GM19328 (cell line): ENCODE data around the gene DRD2.

Source experiments
- ATAC-seq: cut with Tn5 transposase; IDR thresholded peaks from one replicate; pipeline ENCODE4 v1.9.1; 2021; ENCODE audit warnings: mild to moderate bottlenecking, moderate library complexity; ENCODE audit not compliant: unreplicated experiment

DRD2 gene

DNA sequence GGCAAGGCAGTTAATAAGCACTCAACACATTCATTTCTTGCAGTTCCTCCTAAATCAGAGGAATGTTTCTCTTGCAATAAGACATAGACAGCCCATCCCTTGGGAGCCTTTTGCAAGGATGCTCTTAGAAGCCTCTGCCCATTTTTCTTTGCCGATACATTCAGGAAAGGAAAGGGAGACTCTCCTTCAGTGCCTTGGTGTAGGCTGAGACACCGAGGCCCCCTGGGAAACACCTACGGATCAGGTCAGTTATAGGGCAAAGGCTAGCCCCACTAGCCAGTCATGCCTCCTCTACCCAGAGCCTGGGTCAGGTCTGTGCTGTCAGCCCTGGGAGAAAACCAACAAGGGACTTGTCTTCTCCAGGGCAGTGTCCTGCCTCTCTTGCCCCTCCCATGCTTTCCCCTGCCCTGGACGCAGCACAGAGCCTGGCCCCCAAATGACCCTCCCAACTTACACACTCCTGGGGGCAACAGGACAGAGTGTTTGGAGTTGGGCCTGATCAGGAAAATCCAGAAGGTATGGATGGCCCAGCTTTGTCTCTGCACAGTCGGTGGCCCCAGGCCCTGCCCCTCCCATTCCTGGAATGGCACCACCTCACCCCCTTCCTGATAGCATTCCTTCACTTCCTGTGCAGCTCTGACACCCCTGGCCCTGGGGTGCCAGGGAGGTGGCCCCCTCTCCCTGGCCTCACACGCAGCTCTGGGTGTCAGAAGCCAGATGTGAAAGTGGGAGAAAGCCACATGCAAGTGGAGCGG, 69.3 kb downstream of the DRD2 start:
- ATAC-seq: no peak

DNA sequence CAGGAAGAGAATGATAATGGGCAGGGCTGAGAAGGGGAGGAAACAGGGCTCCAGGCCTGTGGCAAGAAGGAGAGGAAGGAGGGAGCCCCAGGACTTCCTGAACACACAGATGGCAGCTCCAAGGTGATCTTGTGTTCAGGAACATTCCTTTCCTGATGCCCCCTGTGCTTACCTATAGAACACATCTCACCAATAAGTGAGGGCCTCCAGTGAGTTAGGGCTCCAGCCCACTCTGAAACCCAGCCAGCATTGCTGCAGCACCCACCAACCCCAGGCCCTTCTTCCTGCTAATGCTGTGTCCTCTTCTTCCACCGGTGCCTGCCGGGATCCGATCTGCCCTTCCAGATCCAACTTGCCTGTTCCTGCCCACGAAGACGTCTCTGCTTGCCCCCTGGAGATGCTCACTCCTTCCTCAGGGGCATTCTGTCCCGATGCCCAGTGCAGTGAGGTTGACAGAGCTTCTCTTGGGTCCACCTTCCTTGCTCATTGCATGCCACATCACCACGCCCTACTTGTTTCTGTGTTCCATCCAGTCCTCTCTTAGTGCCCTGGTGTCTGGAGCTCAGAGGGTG, 70.3 kb downstream of the DRD2 start:
- no peak for ATAC-seq

DNA sequence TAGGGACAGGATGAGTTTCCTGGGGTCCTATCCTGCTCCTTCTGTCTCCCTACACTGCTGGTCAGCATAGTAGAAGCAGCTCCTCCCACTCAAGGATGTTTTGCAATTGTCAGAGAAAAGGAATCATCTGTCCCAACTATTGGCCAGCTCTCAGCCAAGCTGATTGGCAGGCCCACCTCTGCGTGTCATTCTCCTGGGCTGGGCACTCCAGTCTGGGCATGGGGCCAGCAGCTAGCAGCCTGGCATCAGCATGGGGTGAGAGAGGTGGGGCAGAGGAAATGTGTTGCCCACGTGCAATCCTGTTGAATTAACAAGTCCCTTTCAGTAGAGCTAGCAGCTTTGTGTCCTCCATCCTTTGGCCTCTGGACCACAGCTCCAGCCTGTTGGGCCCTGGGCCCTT, 73.5 kb downstream of the DRD2 start:
- no peak for ATAC-seq

DNA sequence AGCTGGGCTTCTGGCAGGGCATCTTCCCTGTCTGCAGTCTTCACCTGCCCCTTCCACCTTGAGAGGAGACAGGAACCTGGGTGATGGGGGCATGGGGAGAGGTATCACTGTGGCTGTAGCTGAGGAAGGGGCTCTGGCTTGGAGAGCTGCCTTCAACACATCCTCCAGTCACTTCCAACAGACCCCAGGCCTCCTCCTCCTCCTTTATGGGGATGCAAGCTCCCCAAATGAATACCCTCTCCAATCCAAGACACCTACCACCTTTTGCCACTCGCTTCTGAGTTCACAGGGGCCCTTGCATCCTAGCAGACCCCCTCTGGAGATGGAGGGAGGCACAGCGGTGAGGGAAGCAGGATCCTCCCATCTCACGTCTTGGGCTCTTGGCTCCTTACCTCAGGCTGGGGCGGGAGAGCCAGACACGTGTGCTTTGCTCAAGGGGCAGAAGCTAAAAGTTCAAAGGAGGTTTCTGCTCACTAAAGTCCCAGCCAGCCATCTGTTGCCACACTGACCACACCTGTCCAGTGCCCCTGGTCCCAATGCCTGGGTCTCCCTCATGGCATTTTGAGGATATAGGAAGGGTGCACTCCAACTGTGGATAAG, 74.5 kb downstream of the DRD2 start:
- no peak for ATAC-seq

DNA sequence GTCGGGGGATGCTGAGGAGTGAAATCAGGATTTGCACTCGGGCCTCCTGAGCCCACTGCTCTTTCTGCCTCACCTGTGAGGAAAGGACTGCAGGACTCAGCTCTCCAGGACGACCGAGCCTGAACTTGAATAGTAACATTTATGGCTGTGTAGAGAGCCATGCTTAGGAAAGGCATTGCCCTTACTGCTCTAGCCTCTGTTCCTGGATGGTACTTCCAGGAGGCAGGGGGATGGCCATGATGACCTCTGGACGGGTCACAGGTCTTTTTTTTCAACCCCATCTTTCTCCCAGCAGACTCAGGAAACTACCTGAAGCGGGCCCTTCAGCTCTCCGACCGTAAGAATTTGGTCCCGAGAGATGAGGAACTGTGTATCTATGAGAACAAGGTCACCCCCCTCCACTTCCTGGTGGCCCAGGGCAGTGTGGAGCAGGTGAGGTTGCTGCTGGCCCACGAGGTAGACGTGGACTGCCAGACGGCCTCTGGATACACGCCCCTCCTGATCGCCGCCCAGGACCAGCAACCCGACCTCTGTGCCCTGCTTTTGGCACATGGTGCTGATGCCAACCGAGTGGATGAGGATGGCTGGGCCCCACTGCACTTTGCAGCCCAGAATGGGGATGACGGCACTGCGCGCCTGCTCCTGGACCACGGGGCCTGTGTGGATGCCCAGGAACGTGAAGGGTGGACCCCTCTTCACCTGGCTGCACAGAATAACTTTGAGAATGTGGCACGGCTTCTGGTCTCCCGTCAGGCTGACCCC, 76.3 kb downstream of the DRD2 start:
- no peak for ATAC-seq

DNA sequence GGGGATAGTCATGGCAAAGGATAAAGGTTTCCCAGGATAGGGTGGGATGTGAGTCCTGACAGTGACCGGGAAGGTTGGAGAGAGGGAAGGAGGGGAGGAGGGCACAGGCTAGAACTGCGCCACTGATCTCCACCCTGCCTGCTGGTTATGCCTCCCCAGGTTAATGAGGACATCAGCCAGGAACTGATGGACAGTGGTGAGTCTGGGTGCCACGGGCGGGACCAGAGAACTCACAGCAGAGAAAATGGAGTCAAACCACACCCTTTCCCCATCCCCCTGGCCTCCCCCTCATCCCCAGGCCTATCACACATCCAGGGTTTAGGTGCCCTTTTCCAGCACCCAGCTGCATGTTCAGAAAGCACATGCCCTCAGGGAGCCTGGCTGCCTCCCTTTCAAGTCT, 77.4 kb downstream of the DRD2 start:
- ATAC-seq: no peak

DNA sequence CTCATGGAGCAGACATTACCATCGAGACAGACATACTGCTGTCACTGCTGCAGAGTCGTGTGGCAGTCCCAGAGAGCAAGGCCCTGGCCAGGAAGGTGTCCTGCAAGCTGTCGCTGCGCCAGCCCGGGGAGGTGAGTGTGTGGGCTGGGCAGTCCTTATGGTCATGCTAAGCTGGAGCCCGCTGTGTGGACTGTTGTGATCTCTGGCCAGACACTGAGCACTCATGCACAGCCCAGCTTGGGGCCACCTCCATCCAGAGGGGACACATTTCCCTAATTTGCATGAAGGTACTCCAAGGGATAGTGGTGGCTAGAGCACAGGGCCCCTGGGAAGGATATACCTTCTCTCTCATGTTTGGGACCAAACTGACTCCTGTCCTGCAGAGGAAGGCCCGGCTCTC, 78.0 kb downstream of the DRD2 start:
- no peak for ATAC-seq

DNA sequence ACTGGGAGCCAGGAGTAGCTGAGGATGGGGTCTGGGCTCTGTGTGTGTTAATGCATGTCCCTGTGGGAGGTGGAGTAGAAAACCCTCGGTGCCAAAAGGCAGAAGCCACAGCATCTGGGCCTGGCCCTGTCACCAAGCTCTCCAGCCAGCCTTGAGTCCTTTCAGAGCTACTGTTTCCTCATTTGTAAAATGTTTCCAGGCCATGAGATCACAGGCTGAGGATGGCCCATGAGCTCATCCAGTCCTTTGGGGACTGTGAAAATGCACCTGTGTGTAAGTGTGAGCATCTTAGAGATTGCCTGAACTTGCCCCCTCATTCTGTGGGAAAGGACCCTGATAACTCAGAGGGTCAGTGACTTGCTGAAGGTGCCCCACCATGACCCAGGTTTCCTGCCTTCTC, 78.5 kb downstream of the DRD2 start:
- ATAC-seq: no peak

DNA sequence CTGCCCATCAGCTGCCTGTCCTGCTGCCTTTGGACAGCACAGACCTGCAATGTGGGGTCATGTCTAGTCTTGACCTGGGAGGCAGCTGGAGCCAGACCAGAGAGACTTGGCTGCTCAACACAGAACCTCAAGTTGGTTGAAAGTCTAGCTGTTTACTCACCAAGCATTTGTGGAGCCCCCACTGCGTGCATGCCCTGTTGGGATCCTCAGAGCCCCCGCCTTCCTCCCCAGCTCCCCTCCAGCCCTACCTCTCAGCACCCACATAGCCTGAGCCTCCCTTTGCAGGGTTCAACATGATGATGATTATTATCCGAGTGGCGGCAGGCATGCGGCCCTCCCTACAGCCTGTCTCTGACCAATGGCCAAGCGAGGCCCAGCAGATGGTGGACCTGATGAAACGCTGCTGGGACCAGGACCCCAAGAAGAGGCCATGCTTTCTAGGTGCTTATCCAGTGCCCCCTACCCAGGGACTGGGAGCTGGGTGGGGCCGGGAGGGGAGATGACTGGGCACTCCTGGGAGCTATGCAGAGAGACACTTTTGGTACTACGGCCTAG, 79.3 kb downstream of the DRD2 start:
- ATAC-seq: no peak

DNA sequence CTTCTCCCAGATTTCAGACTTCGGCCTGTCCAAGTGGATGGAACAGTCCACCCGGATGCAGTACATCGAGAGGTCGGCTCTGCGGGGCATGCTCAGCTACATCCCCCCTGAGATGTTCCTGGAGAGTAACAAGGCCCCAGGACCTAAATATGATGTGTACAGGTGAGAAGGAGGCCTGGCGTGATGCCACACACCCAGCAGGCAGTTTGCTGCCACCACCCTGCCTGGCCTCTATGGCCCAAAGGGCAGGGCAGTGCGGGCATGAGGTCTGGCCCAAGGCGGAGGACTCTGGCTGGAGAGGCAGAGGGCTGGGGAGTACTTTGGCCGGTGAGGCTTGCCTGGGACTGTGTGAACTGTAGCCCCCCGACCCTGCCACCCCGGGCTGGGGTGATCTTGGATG, 80.3 kb downstream of the DRD2 start:
- no peak for ATAC-seq

DNA sequence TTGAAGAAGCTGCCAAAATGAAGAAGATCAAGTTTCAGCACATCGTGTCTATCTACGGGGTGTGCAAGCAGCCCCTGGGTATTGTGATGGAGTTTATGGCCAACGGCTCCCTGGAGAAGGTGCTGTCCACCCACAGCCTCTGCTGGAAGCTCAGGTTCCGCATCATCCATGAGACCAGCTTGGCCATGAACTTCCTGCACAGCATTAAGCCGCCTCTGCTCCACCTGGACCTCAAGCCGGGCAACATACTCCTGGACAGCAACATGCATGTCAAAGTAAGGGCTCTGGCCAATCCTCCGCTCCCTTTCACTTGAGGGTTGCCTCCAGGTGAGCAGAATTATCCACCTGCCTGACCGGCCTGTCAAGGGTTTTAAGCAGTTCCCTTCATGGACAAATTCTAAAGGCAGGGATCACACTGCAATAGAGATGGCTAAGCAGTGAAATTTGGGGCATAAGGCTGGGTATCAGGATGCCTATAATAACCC, 81.7 kb downstream of the DRD2 start:
- no peak for ATAC-seq

DNA sequence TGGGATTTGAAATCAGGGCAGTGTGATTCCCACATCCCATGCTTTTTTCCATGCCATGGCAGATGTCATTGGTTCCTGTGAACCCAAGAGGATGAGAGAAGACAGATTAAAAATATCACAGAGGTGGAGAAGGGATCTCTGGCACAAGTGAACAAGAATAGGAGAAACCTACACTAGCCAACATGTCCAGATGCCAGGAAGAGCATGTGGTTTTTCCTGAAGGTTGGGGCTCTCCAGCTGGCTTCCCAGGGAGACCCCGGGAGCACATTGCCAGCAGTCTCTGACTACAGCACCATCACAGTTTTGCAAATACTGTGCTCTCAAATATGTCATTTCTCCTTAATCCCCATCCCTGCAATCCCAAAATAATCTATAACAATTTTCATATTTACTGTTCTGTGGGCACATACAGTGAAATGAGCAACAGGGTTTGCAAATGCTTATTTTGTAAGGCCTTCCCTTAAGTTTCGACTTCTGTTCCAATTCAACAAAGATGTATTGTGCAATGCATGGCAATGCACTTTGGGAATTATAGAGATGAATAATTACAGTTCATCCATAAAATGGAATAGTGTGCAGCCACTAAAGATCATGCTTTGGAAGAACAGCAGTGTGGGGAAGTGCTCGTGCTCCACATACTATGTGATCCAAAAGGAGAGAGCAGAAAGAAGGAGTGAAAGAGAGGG, 82.8 kb downstream of the DRD2 start:
- no peak for ATAC-seq

DNA sequence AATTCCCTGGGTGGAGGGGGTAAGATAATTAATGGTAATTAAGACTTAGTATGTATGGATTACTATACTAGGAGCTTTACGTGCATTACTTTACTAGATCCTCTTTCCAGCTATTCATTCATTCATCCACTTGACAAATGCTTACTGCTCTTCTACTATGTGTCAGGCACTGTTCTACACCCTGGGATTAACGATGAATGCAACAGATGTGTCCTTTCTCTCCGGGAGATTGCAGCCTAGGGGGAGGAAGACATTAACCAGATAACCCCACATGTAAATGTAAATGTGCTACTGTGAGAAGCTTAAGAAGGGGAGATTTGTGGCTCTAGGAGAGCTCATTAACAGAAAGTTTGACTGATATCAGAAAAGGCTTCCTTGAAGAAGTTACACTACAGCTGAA, 85.9 kb downstream of the DRD2 start:
- ATAC-seq: no peak

DNA sequence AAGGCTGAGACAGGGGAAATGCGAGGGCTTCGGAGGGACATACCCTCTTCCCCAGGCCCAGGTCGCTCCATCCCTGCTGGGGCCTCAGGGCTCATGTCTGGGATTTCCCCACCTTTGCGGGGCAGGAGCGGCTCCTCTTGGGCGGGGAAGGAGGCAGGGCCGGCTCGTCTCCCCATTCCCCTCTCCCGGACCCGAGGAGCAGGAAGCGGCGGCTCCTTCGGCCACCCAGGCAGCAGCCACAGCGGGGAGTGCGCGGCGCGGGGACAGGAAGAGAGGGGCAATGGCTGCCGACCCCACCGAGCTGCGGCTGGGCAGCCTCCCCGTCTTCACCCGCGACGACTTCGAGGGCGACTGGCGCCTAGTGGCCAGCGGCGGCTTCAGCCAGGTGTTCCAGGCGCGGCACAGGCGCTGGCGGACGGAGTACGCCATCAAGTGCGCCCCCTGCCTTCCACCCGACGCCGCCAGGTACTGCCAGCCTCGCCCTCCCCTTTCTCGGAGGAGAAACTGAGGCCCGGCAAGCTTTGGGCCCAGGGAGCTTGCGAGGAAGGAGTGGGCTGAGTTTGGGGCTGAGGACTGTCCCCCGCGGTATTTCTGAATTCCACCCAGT, 87.5 kb downstream of the DRD2 start, which contains the start of gene ANKK1:
TSS of gene ANKK1 (plus strand) at position 175 of the 607 bp plus-strand sequence. CDS start at position 281, 106 bp downstream.
- no peak for ATAC-seq

DNA sequence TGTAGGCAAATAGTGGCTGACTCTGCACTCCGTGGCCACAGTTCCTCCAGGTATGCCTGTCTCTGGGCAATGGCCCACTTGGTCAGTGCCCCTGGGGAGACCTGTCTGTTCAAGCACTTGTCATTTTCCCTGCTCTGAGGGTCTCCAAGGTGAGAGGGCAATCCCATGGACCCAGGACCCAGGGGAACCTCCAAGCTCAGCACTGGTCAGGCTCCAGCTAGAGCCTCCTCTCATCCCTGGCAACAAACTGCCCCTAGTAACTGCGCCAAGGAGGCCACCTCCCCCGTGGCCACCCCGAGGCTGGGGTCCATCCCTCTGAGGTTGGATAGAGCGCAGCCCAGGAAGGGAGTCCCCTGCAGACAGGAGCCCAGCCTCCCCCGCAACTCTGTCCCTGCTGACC, 88.3 kb downstream of the DRD2 start:
- no peak for ATAC-seq

DNA sequence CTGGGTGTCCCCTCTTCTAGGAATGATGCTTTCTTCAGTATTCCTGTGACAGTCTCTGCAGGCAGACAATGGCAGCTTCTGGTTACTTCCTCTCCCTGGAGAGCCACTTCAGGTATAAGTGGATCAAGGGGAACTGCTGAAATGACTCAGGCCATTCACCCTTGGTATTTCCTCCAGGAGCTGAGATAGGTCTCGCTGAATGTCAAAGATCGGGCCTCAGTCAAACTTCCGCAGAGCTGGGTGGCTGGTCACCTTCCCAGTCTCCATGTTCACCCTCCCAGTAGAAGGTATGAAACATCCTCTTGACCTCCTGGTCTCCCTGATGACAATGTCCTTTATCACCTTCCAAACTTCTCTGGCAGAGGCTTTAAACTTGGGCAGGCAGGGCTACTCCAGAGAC, 89.4 kb downstream of the DRD2 start:
- ATAC-seq: no peak

DNA sequence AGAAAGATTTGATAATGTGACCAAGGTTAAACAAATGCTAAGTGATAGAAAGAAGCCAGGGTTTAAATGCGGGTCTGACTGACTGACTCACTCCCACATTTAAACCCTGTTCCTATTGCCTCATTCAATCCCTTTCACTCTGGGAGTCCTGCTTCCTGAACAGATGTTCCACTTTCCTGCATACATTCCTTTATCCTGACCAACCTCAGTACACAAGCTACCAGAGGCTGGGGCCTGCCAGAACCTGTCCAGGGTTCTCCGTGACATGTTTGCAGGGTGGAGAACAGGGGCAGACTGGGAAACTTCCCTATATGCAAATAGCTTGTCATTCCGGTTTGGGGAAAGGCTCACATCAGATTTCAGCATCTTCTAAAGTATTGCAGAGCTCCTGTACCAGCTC, 90.6 kb downstream of the DRD2 start:
- ATAC-seq: no peak

DNA sequence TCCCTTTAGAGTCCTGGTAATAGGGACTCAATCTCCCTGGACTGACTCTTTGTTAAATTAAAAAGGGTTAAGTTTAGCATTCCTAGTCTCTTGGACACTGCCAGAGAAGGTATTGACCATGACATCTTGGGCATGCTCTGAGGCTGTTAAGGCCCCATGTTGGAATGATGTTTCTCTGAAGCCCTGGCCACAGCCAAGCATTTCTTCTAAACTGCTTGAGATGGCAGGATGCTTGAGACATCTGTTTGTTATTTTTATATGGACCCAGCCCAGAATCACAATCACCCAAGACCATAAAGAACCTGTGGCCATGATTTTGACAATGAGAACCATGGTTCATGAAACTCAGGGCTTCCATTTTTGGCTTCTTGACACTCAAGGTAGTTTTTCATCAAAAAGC, 93.1 kb downstream of the DRD2 start:
- no peak for ATAC-seq

DNA sequence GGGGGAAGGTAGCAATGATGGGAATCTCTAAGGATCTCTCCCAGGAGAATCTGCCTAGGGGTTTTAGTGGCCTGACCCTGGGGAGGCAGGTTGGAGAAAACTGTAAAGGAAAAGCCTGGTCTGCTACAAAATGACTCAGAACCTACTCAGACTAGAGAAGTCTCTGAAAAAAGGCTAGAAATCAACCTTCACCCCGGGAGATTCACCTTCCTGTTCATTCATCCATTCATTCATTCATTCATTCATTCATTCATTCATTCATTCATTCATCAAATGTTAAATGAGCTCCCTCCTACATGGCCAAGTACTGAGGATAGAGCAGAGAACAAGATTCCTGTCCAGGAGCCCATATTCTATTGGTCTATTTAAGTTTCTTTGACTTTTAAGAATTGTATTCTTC, 96.5 kb downstream of the DRD2 start:
- ATAC-seq: no peak

DNA sequence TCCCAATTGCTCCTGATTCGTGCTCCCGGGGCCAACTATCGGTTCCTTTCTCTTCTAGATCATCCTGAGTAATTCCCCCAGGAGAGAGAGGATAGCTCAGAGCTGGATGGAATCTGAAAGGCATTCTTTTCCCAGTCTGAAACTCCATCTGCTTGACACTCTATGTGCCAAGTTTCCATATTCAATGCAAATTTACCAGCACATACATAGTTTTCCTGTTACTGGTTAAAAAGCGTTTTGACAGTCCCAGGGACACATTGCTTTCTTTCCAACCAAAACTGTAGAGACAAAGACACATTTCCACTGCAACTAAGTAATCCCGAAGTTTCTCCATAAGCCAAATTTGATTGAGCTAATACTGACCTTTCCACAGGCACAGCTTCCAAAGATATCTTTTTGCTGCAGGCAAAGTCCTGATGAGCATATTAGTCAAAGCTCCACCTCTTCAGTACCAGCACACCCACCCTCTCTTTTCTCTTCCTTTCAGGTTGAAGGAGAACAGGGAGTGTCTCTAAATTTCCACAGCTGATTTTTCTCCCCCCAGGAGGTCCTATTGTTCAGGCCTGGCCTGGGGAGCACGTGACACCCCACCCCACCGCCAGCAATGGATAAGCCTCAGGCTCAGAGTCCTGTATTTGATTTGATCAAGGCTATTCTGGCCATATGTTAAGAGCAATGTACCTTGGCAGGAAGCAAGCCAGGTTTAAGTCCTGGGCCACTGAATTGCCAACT, 97.4 kb downstream of the DRD2 start:
- no peak for ATAC-seq
